MCF 10A (cell line): Measurements from ENCODE around the gene NFAM1. TPM values are rescaled to one million over a fixed set of nuclear protein-coding genes. Genes with fewer than 3 reads are reported as not detected.
A peak's percentile ranks its signal among the peaks of the same experiment; 100 is the strongest.

Experiments
- BruUV-seq: library from RNA; stranded (reverse); fragments of 400-500 nt; replicated peaks from 2 replicates; lab custom pipeline; 2021; lab: Mats Ljungman, UMichigan
- CTCF ChIA-PET: fragments of 300-600 bp; sonication (Branson Sonifier 250); formaldehyde crosslinking; extraction: SDS; loops from one replicate; lab custom pipeline; 2021; ENCODE audit warnings: antibody characterized with exemption, inconsistent platforms; lab: Yijun Ruan, JAX
- POLR2A ChIA-PET: fragments of 300-600, 350-650 bp; sonication (Branson Sonifier 250); formaldehyde crosslinking; extraction: SDS; loops from one replicate; lab custom pipeline; 2020; ENCODE audit warnings: antibody characterized with exemption, inconsistent platforms; lab: Yijun Ruan, JAX
- DNase-seq: peaks from one replicate; pipeline ENCODE4 v3.0.0-alpha.2; 2018; ENCODE audit not compliant: unreplicated experiment
- H3K27ac Mint-ChIP-seq: one replicate; pipeline ENCODE4 v1.8.0; 2022; ENCODE audit warnings: mild to moderate bottlenecking, low read depth, mixed read lengths; ENCODE audit not compliant: unreplicated experiment
- H3K27me3 Mint-ChIP-seq: one replicate; pipeline ENCODE4 v1.8.0; 2022; ENCODE audit warnings: mixed read lengths; ENCODE audit not compliant: insufficient read depth, unreplicated experiment
- H3K36me3 Mint-ChIP-seq: one replicate; pipeline ENCODE4 v1.8.0; 2022; ENCODE audit warnings: mild to moderate bottlenecking, moderate library complexity, mixed read lengths; ENCODE audit not compliant: insufficient read depth, unreplicated experiment
- H3K4me1 Mint-ChIP-seq: one replicate; pipeline ENCODE4 v1.8.0; 2022; ENCODE audit warnings: mixed read lengths; ENCODE audit not compliant: insufficient read depth, unreplicated experiment
- H3K4me3 Mint-ChIP-seq: one replicate; pipeline ENCODE4 v1.8.0; 2022; ENCODE audit warnings: mild to moderate bottlenecking, moderate library complexity, mixed read lengths; ENCODE audit not compliant: unreplicated experiment
- H3K9me3 Mint-ChIP-seq: one replicate; pipeline ENCODE4 v1.8.0; 2022; ENCODE audit warnings: mixed read lengths; ENCODE audit not compliant: unreplicated experiment
- CTCF ChIP-seq: fragments of 200-600 bp; IDR thresholded peaks from one replicate; pipeline ENCODE4 v1.8.0; 2022; ENCODE audit warnings: antibody characterized with exemption, mild to moderate bottlenecking; ENCODE audit not compliant: unreplicated experiment
- intact Hi-C: fragments of 100-400 bp; cut with micrococcal nuclease; formaldehyde crosslinking; loops from 2 replicates; pipeline ENCODE4 v1.14.1; 2022
- total RNA-seq: library from RNA; stranded (reverse); gene quantifications from 2 replicates; pipeline ENCODE4 v1.2.3, GENCODE V29; 2022

NFAM1 gene
- total RNA-seq, 1 experiment from 2014 or later, result not detected

GRCh38 chr22:42371501-42371900 lies 60.7 kb downstream of the NFAM1 start:
- intact Hi-C loops, result no loop called here
- BruUV-seq, result no TSS peak
- Mint-ChIP-seq H3K27me3 (no peaks in the 10 kb centered on the region), H3K27ac (no peak overlapping the region), H3K4me3 (no peak overlapping the region), H3K36me3 (no peaks in the 10 kb centered on the region), H3K9me3 (no peaks in the 10 kb centered on the region), H3K4me1 (peaks cover 17% of the 10 kb centered on the region)
- ChIA-PET CTCF (interaction anchor here (0.6 to 0.9 kb wide), 5 partner anchors 61 to 1839 kb away, joined by 3 to 4 read pairs (median 4); partner anchors contain the start of gene NFAM1), POLR2A (no interaction called here)
- no peak for TF ChIP-seq CTCF
- no peak for DNase-seq

GRCh38 chr22:42371099-42371498 lies 61.1 kb downstream of the NFAM1 start:
- no peak overlapping the region for H3K4me3 Mint-ChIP-seq
- no peak for DNase-seq
- intact Hi-C loops, result no loop called here
- H3K36me3 Mint-ChIP-seq, result no peaks in the 10 kb centered on the region
- no peak overlapping the region for H3K27ac Mint-ChIP-seq
- CTCF ChIA-PET, result interaction anchor here (0.6 to 0.9 kb wide), 3 partner anchors 61 to 1839 kb away, joined by 3 to 4 read pairs (median 3); partner anchors contain the start of gene NFAM1
- H3K9me3 Mint-ChIP-seq, result no peaks in the 10 kb centered on the region
- no TSS peak for BruUV-seq
- no peak for TF ChIP-seq CTCF
- POLR2A ChIA-PET, result interaction anchor here (0.7 kb wide), 1 partner anchor 63 kb away, joined by 4 read pairs; no protein-coding TSS in a partner anchor
- peaks cover 17% of the 10 kb centered on the region for H3K4me1 Mint-ChIP-seq
- no peaks in the 10 kb centered on the region for H3K27me3 Mint-ChIP-seq

- CTCF ChIA-PET, result interaction anchor here (0.6 to 2.6 kb wide), 4 partner anchors 11 to 265 kb away, joined by 3 to 10 read pairs (median 4); no protein-coding TSS in a partner anchor
- intact Hi-C loops, result loop anchor here (1.0 kb wide), 1 partner anchor 56 kb away; no protein-coding TSS in a partner anchor
- POLR2A ChIA-PET, result interaction anchor here (0.7 to 3.1 kb wide), 9 partner anchors 10 to 74 kb away, joined by 3 to 21 read pairs (median 5); partner anchors contain the start of gene NFAM1
- Mint-ChIP-seq H3K4me1 (peaks cover 11% of the 10 kb centered on the region), H3K9me3 (no peaks in the 10 kb centered on the region), H3K4me3 (peak overlapping the region; percentile 85), H3K27me3 (no peaks in the 10 kb centered on the region), H3K36me3 (no peaks in the 10 kb centered on the region), H3K27ac (no peak overlapping the region)
- peak; percentile 96 for DNase-seq
- no TSS peak for BruUV-seq
- no peak for TF ChIP-seq CTCF
These were observed 62.8 kb downstream of the NFAM1 start for GRCh38 chr22:42369250-42370041.
